ENCODE measurements around the gene LTO1.

Gene LTO1

GRCh38 chr11:69634069-69634468 is 41.1 kb downstream of the LTO1 start:
- POLR2A ChIA-PET: no interaction called here
- no peak for DNase-seq
- peaks cover 0 to 48% (median 34%) of the 10 kb centered on the region in 5 experiments for H3K27me3 ChIP-seq (replicated peaks in 2 of 5; ENCODE audit: control insufficient read depth in 4 of 5, insufficient read depth in 5 of 5, low read length in 4 of 5)

GRCh38 chr11:69632900-69633299 is 42.3 kb downstream of the LTO1 start:
- ChIA-PET POLR2A (no interaction called here), CTCF (no interaction called here)

More at GRCh38 chr11:69634069-69634468, 41.1 kb downstream of the LTO1 start:
- 100% methylated on average over 4 of the region's 6 CpGs for WGBS (ENCODE audit: insufficient coverage)
- Histone ChIP-seq H3K36me3 (ENCODE audit: control insufficient read depth in 4 of 4, insufficient read depth in 4 of 4, low read length in 3 of 4) (no peaks in the 10 kb centered on the region), H3K4me3 (ENCODE audit: control insufficient read depth in 1 of 7, extremely low read depth in 1 of 7, insufficient read depth in 4 of 7, low read depth in 2 of 7, low read length in 6 of 7) (no peak overlapping the region), H3K27ac (ENCODE audit: insufficient read depth in 1 of 2, low read depth in 1 of 2, low read length in 2 of 2, poor library complexity in 1 of 2, severe bottlenecking in 2 of 2) (no peak overlapping the region), H3K9me3 (ENCODE audit: control extremely low read depth in 1 of 5, control insufficient read depth in 4 of 5, insufficient read depth in 2 of 5, low read depth in 1 of 5, low read length in 4 of 5) (peaks cover 0 to 11% (median 7%) of the 10 kb centered on the region in 5 experiments), H3K4me1 (ENCODE audit: control extremely low read depth in 1 of 4, control insufficient read depth in 4 of 4, insufficient read depth in 4 of 4, low read length in 3 of 4) (peaks cover 7 to 29% (median 28%) of the 10 kb centered on the region in 4 experiments)
- CTCF ChIA-PET: interaction anchor here (1.2 to 1.4 kb wide), 2 partner anchors 10 to 16 kb away, joined by 3 to 4 read pairs; no protein-coding TSS in a partner anchor

GRCh38 chr11:69630424-69630823 is 44.7 kb downstream of the LTO1 start:
- POLR2A ChIA-PET: no interaction called here
- CTCF ChIA-PET: no interaction called here
- WGBS (ENCODE audit: insufficient coverage): 95% methylated on average over 8 of the region's 8 CpGs
- no peak for DNase-seq
- H3K27ac ChIP-seq (ENCODE audit: insufficient read depth in 1 of 2, low read depth in 1 of 2, low read length in 2 of 2, poor library complexity in 1 of 2, severe bottlenecking in 2 of 2): no peak overlapping the region
- peaks cover 0 to 11% (median 7%) of the 10 kb centered on the region in 5 experiments for H3K27me3 ChIP-seq (replicated peaks in 2 of 5; ENCODE audit: control insufficient read depth in 4 of 5, insufficient read depth in 5 of 5, low read length in 4 of 5)
- H3K9me3 ChIP-seq (ENCODE audit: control extremely low read depth in 1 of 5, control insufficient read depth in 4 of 5, insufficient read depth in 2 of 5, low read depth in 1 of 5, low read length in 4 of 5): peaks cover 0 to 12% (median 10%) of the 10 kb centered on the region in 5 experiments
- no peaks in the 10 kb centered on the region for H3K36me3 ChIP-seq (ENCODE audit: control insufficient read depth in 4 of 4, insufficient read depth in 4 of 4, low read length in 3 of 4)
- H3K4me1 ChIP-seq (ENCODE audit: control extremely low read depth in 1 of 4, control insufficient read depth in 4 of 4, insufficient read depth in 4 of 4, low read length in 3 of 4): peaks cover 0 to under 1% (median under 1%) of the 10 kb centered on the region in 4 experiments
- no peak overlapping the region for H3K4me3 ChIP-seq (ENCODE audit: control insufficient read depth in 1 of 7, extremely low read depth in 1 of 7, insufficient read depth in 4 of 7, low read depth in 2 of 7, low read length in 6 of 7)

More at GRCh38 chr11:69632900-69633299, 42.3 kb downstream of the LTO1 start:
- no peak overlapping the region for H3K4me3 ChIP-seq (ENCODE audit: control insufficient read depth in 1 of 7, extremely low read depth in 1 of 7, insufficient read depth in 4 of 7, low read depth in 2 of 7, low read length in 6 of 7)
- WGBS (ENCODE audit: insufficient coverage): 100% methylated on average over 3 of the region's 4 CpGs
- no peak overlapping the region for H3K27ac ChIP-seq (ENCODE audit: insufficient read depth in 1 of 2, low read depth in 1 of 2, low read length in 2 of 2, poor library complexity in 1 of 2, severe bottlenecking in 2 of 2)
- H3K27me3 ChIP-seq (replicated peaks in 2 of 5; ENCODE audit: control insufficient read depth in 4 of 5, insufficient read depth in 5 of 5, low read length in 4 of 5): peaks cover 0 to 36% (median 28%) of the 10 kb centered on the region in 5 experiments
- no peaks in the 10 kb centered on the region for H3K36me3 ChIP-seq (ENCODE audit: control insufficient read depth in 4 of 4, insufficient read depth in 4 of 4, low read length in 3 of 4)
- DNase-seq: no peak
- peaks cover 4 to 18% (median 17%) of the 10 kb centered on the region in 4 experiments for H3K4me1 ChIP-seq (ENCODE audit: control extremely low read depth in 1 of 4, control insufficient read depth in 4 of 4, insufficient read depth in 4 of 4, low read length in 3 of 4)
- H3K9me3 ChIP-seq (ENCODE audit: control extremely low read depth in 1 of 5, control insufficient read depth in 4 of 5, insufficient read depth in 2 of 5, low read depth in 1 of 5, low read length in 4 of 5): peaks cover 0 to 12% (median 10%) of the 10 kb centered on the region in 5 experiments

GRCh38 chr11:69630017-69630416 is 45.1 kb downstream of the LTO1 start:
- 100% methylated on average over 1 of the region's 2 CpGs for WGBS (ENCODE audit: insufficient coverage)
- DNase-seq: peak in 2 of 3 donors; percentile 38 to 40
- H3K4me3 ChIP-seq (ENCODE audit: control insufficient read depth in 1 of 7, extremely low read depth in 1 of 7, insufficient read depth in 4 of 7, low read depth in 2 of 7, low read length in 6 of 7): no peak overlapping the region
- no peak overlapping the region for H3K27ac ChIP-seq (ENCODE audit: insufficient read depth in 1 of 2, low read depth in 1 of 2, low read length in 2 of 2, poor library complexity in 1 of 2, severe bottlenecking in 2 of 2)
- H3K9me3 ChIP-seq (ENCODE audit: control extremely low read depth in 1 of 5, control insufficient read depth in 4 of 5, insufficient read depth in 2 of 5, low read depth in 1 of 5, low read length in 4 of 5): peaks cover 0 to 12% (median 10%) of the 10 kb centered on the region in 5 experiments
- H3K27me3 ChIP-seq (replicated peaks in 2 of 5; ENCODE audit: control insufficient read depth in 4 of 5, insufficient read depth in 5 of 5, low read length in 4 of 5): peaks cover 0 to 8% (median 4%) of the 10 kb centered on the region in 5 experiments
- H3K4me1 ChIP-seq (ENCODE audit: control extremely low read depth in 1 of 4, control insufficient read depth in 4 of 4, insufficient read depth in 4 of 4, low read length in 3 of 4): peaks cover 0 to 5% (median 3%) of the 10 kb centered on the region in 4 experiments
- CTCF ChIA-PET: no interaction called here
- POLR2A ChIA-PET: no interaction called here
- no peaks in the 10 kb centered on the region for H3K36me3 ChIP-seq (ENCODE audit: control insufficient read depth in 4 of 4, insufficient read depth in 4 of 4, low read length in 3 of 4)

- ChIA-PET POLR2A (no interaction called here), CTCF (interaction anchor here (0.5 to 1.1 kb wide), 2 partner anchors 9 to 54 kb away, joined by 3 read pairs; no protein-coding TSS in a partner anchor)
- 88% methylated on average over 14 of the region's 14 CpGs for WGBS (ENCODE audit: insufficient coverage)
- DNase-seq: no peak
- Histone ChIP-seq H3K4me1 (ENCODE audit: control extremely low read depth in 1 of 4, control insufficient read depth in 4 of 4, insufficient read depth in 4 of 4, low read length in 3 of 4) (peaks cover 0 to 8% (median 7%) of the 10 kb centered on the region in 4 experiments), H3K36me3 (ENCODE audit: control insufficient read depth in 4 of 4, insufficient read depth in 4 of 4, low read length in 3 of 4) (no peaks in the 10 kb centered on the region), H3K27me3 (replicated peaks in 2 of 5; ENCODE audit: control insufficient read depth in 4 of 5, insufficient read depth in 5 of 5, low read length in 4 of 5) (peaks cover 0 to 5% (median 0%) of the 10 kb centered on the region in 5 experiments), H3K4me3 (ENCODE audit: control insufficient read depth in 1 of 7, extremely low read depth in 1 of 7, insufficient read depth in 4 of 7, low read depth in 2 of 7, low read length in 6 of 7) (no peak overlapping the region), H3K27ac (ENCODE audit: insufficient read depth in 1 of 2, low read depth in 1 of 2, low read length in 2 of 2, poor library complexity in 1 of 2, severe bottlenecking in 2 of 2) (no peak overlapping the region), H3K9me3 (ENCODE audit: control extremely low read depth in 1 of 5, control insufficient read depth in 4 of 5, insufficient read depth in 2 of 5, low read depth in 1 of 5, low read length in 4 of 5) (peaks cover 0 to 12% (median 10%) of the 10 kb centered on the region in 5 experiments)
Observed at GRCh38 chr11:69627551-69627950, 47.6 kb downstream of the LTO1 start.

GRCh38 chr11:69625476-69625875 is 49.7 kb downstream of the LTO1 start:
- H3K4me3 ChIP-seq (ENCODE audit: control insufficient read depth in 1 of 7, extremely low read depth in 1 of 7, insufficient read depth in 4 of 7, low read depth in 2 of 7, low read length in 6 of 7): no peak overlapping the region
- H3K9me3 ChIP-seq (ENCODE audit: control extremely low read depth in 1 of 5, control insufficient read depth in 4 of 5, insufficient read depth in 2 of 5, low read depth in 1 of 5, low read length in 4 of 5): peaks cover 0 to 12% (median 10%) of the 10 kb centered on the region in 5 experiments
- peaks cover 0 to 1% (median 0%) of the 10 kb centered on the region in 5 experiments for H3K27me3 ChIP-seq (replicated peaks in 2 of 5; ENCODE audit: control insufficient read depth in 4 of 5, insufficient read depth in 5 of 5, low read length in 4 of 5)
- CTCF ChIA-PET: no interaction called here
- POLR2A ChIA-PET: no interaction called here
- no peak overlapping the region for H3K27ac ChIP-seq (ENCODE audit: insufficient read depth in 1 of 2, low read depth in 1 of 2, low read length in 2 of 2, poor library complexity in 1 of 2, severe bottlenecking in 2 of 2)
- H3K4me1 ChIP-seq (ENCODE audit: control extremely low read depth in 1 of 4, control insufficient read depth in 4 of 4, insufficient read depth in 4 of 4, low read length in 3 of 4): peaks cover 0 to 8% (median 7%) of the 10 kb centered on the region in 4 experiments
- no peaks in the 10 kb centered on the region for H3K36me3 ChIP-seq (ENCODE audit: control insufficient read depth in 4 of 4, insufficient read depth in 4 of 4, low read length in 3 of 4)
- 92% methylated on average over 9 of the region's 10 CpGs for WGBS (ENCODE audit: insufficient coverage)
- no peak for DNase-seq

- Histone ChIP-seq H3K4me3 (ENCODE audit: control insufficient read depth in 1 of 7, extremely low read depth in 1 of 7, insufficient read depth in 4 of 7, low read depth in 2 of 7, low read length in 6 of 7) (no peak overlapping the region), H3K27ac (ENCODE audit: insufficient read depth in 1 of 2, low read depth in 1 of 2, low read length in 2 of 2, poor library complexity in 1 of 2, severe bottlenecking in 2 of 2) (no peak overlapping the region), H3K9me3 (ENCODE audit: control extremely low read depth in 1 of 5, control insufficient read depth in 4 of 5, insufficient read depth in 2 of 5, low read depth in 1 of 5, low read length in 4 of 5) (peaks cover 0 to 3% (median 3%) of the 10 kb centered on the region in 5 experiments), H3K36me3 (ENCODE audit: control insufficient read depth in 4 of 4, insufficient read depth in 4 of 4, low read length in 3 of 4) (no peaks in the 10 kb centered on the region), H3K27me3 (replicated peaks in 2 of 5; ENCODE audit: control insufficient read depth in 4 of 5, insufficient read depth in 5 of 5, low read length in 4 of 5) (peaks cover 0 to 1% (median 0%) of the 10 kb centered on the region in 5 experiments), H3K4me1 (ENCODE audit: control extremely low read depth in 1 of 4, control insufficient read depth in 4 of 4, insufficient read depth in 4 of 4, low read length in 3 of 4) (peaks cover 0 to 8% (median 7%) of the 10 kb centered on the region in 4 experiments)
- CTCF ChIA-PET: interaction anchor here (1.3 kb wide), 1 partner anchor 10 kb away, joined by 3 read pairs; no protein-coding TSS in a partner anchor
- POLR2A ChIA-PET: no interaction called here
- 100% methylated on average over 1 of the region's 1 CpG for WGBS (ENCODE audit: insufficient coverage)
- DNase-seq: no peak
Observed at GRCh38 chr11:69624293-69624692, 50.9 kb downstream of the LTO1 start.

Measured in common myeloid progenitor, CD34-positive (primary cell).